Calu3 (cell line): Measurements from ENCODE around the gene KCNK10. TPM values are rescaled to one million over a fixed set of nuclear protein-coding genes. Genes with fewer than 3 reads are reported as not detected.

ENCODE experiments used
- BruUV-seq: library from RNA; stranded (reverse); fragments of 400-500 nt; replicated peaks from 2 replicates; lab custom pipeline; 2021; lab: Mats Ljungman, UMichigan
- CTCF ChIA-PET: fragments of 300-600 bp; sonication (Branson Sonifier 250); formaldehyde crosslinking; loops from one replicate; lab custom pipeline; 2022; ENCODE audit warnings: antibody characterized with exemption; lab: Charles Lee
- DNase-seq: peaks from one replicate; pipeline ENCODE4 v3.0.0; 2022
- H3K27ac Mint-ChIP-seq: one replicate; pipeline ENCODE4 v1.8.0; 2022; ENCODE audit warnings: mixed read lengths; ENCODE audit not compliant: unreplicated experiment
- H3K27me3 Mint-ChIP-seq: one replicate; pipeline ENCODE4 v1.8.0; 2022; ENCODE audit warnings: mixed read lengths; ENCODE audit not compliant: unreplicated experiment
- H3K36me3 Mint-ChIP-seq: one replicate; pipeline ENCODE4 v1.8.0; 2022; ENCODE audit warnings: mild to moderate bottlenecking, moderate library complexity, mixed read lengths; ENCODE audit not compliant: insufficient read depth, unreplicated experiment
- H3K4me1 Mint-ChIP-seq: one replicate; pipeline ENCODE4 v1.8.0; 2022; ENCODE audit warnings: mild to moderate bottlenecking, low read depth, mixed read lengths; ENCODE audit not compliant: unreplicated experiment
- H3K4me3 Mint-ChIP-seq: one replicate; pipeline ENCODE4 v1.8.0; 2022; ENCODE audit warnings: mild to moderate bottlenecking, low read depth, moderate library complexity, mixed read lengths; ENCODE audit not compliant: unreplicated experiment
- H3K9me3 Mint-ChIP-seq: one replicate; pipeline ENCODE4 v1.8.0; 2022; ENCODE audit warnings: low read depth, mixed read lengths; ENCODE audit not compliant: unreplicated experiment
- CTCF ChIP-seq: fragments of 200-600 bp; IDR thresholded peaks from one replicate; pipeline ENCODE4 v1.8.0; 2022; ENCODE audit warnings: antibody characterized with exemption; ENCODE audit not compliant: unreplicated experiment
- intact Hi-C: fragments of 100-400 bp; cut with micrococcal nuclease; formaldehyde crosslinking; loops from one replicate; pipeline ENCODE4 v1.10.0; 2022; ENCODE audit not compliant: unreplicated experiment
- total RNA-seq: library from RNA; stranded (reverse); gene quantifications from 2 replicates; pipeline ENCODE4 v1.2.3, GENCODE V29; 2022

The KCNK10 gene
- total RNA-seq, 1 experiment from 2014 or later = not detected

GRCh38 chr14:88297306-88297705 is 25.8 kb downstream of the KCNK10 start:
- no peak overlapping the region for H3K4me3 Mint-ChIP-seq
- H3K36me3 Mint-ChIP-seq = no peaks in the 10 kb centered on the region
- H3K4me1 Mint-ChIP-seq = no peaks in the 10 kb centered on the region
- H3K27ac Mint-ChIP-seq = no peak overlapping the region
- intact Hi-C loops = no loop called here
- CTCF ChIA-PET = no interaction called here
- no peak for TF ChIP-seq CTCF
- peaks cover 43% of the 10 kb centered on the region for H3K27me3 Mint-ChIP-seq
- BruUV-seq = no TSS peak
- no peaks in the 10 kb centered on the region for H3K9me3 Mint-ChIP-seq
- DNase-seq = no peak

GRCh38 chr14:88296351-88296750 is 26.7 kb downstream of the KCNK10 start:
- BruUV-seq = no TSS peak
- no peak overlapping the region for H3K27ac Mint-ChIP-seq
- no peaks in the 10 kb centered on the region for H3K36me3 Mint-ChIP-seq
- no peaks in the 10 kb centered on the region for H3K9me3 Mint-ChIP-seq
- no peak overlapping the region for H3K4me3 Mint-ChIP-seq
- CTCF ChIA-PET = no interaction called here
- H3K4me1 Mint-ChIP-seq = no peaks in the 10 kb centered on the region
- peaks cover 33% of the 10 kb centered on the region for H3K27me3 Mint-ChIP-seq
- intact Hi-C loops = no loop called here
- no peak for TF ChIP-seq CTCF
- no peak for DNase-seq

GRCh38 chr14:88289996-88290395 is 33.1 kb downstream of the KCNK10 start:
- no peak for DNase-seq
- BruUV-seq = no TSS peak
- H3K4me3 Mint-ChIP-seq = no peak overlapping the region
- no peaks in the 10 kb centered on the region for H3K36me3 Mint-ChIP-seq
- H3K4me1 Mint-ChIP-seq = no peaks in the 10 kb centered on the region
- H3K27ac Mint-ChIP-seq = no peak overlapping the region
- CTCF ChIA-PET = no interaction called here
- no peaks in the 10 kb centered on the region for H3K9me3 Mint-ChIP-seq
- no peaks in the 10 kb centered on the region for H3K27me3 Mint-ChIP-seq
- TF ChIP-seq CTCF = no peak
- intact Hi-C loops = no loop called here

- DNase-seq = no peak
- no peaks in the 10 kb centered on the region for H3K9me3 Mint-ChIP-seq
- intact Hi-C loops = no loop called here
- TF ChIP-seq CTCF = no peak
- H3K4me1 Mint-ChIP-seq = no peaks in the 10 kb centered on the region
- no peak overlapping the region for H3K4me3 Mint-ChIP-seq
- H3K27me3 Mint-ChIP-seq = no peaks in the 10 kb centered on the region
- no peaks in the 10 kb centered on the region for H3K36me3 Mint-ChIP-seq
- no peak overlapping the region for H3K27ac Mint-ChIP-seq
- CTCF ChIA-PET = no interaction called here
- BruUV-seq = no TSS peak
Measured at GRCh38 chr14:88289234-88289633, 33.8 kb downstream of the KCNK10 start.

GRCh38 chr14:88286309-88286708 is 36.8 kb downstream of the KCNK10 start:
- Mint-ChIP-seq H3K4me1 (no peaks in the 10 kb centered on the region), H3K27me3 (peaks cover 4% of the 10 kb centered on the region), H3K36me3 (no peaks in the 10 kb centered on the region), H3K9me3 (no peaks in the 10 kb centered on the region), H3K4me3 (no peak overlapping the region), H3K27ac (no peak overlapping the region)
- TF ChIP-seq CTCF = no peak
- no peak for DNase-seq
- CTCF ChIA-PET = no interaction called here
- intact Hi-C loops = no loop called here
- no TSS peak for BruUV-seq
